ENCODE measurements around the gene ADAMTS3. TPM values are rescaled to one million over a fixed set of nuclear protein-coding genes. Genes with fewer than 3 reads are reported as not detected.

The ADAMTS3 gene
- total and polyA plus RNA-seq, 9 of the 15 experiments (the other 6 are each of a cell fraction or from before 2014, with no cell fraction given), result 4.0 to 18.0 (median 12.1) TPM

GRCh38 chr4:72318421-72319170 lies 250.4 kb downstream of the ADAMTS3 start:
- ChIA-PET CTCF (ENCODE audit: low intra/inter-chr PET ratio) (interaction anchor here (0.6 kb wide), 1 partner anchor 39 kb away, joined by 3 read pairs; no protein-coding TSS in a partner anchor), POLR2A (interaction anchor here (0.6 kb wide), 1 partner anchor 1402 kb away, joined by 4 read pairs; no protein-coding TSS in a partner anchor)
- Histone ChIP-seq H3K9me3 (replicated peaks; ENCODE audit: control insufficient read depth, insufficient read depth, low read depth, low read length) (no peaks in the 10 kb centered on the region), H3K9ac (ENCODE audit: insufficient read depth in 1 of 2, low read depth in 2 of 2, low read length in 2 of 2) (no peak overlapping the region), H3K36me3 (ENCODE audit: control insufficient read depth, insufficient read depth, low read length) (peaks cover 38% of the 10 kb centered on the region; the same call in 2 of the 3 replicates), H3K4me3 (no peak overlapping the region), H4K20me1 (replicated peaks; ENCODE audit: control insufficient read depth, insufficient read depth, low read length) (no peaks in the 10 kb centered on the region), H3K27me3 (ENCODE audit: control insufficient read depth in 2 of 2, insufficient read depth in 2 of 2, low read length in 2 of 2) (no peaks in the 10 kb centered on the region), H3K9me1 (ENCODE audit: control insufficient read depth, insufficient read depth, low read length) (no peaks in the 10 kb centered on the region), H3K79me2 (ENCODE audit: control insufficient read depth, insufficient read depth, low read length) (no peaks in the 10 kb centered on the region), H2AFZ (ENCODE audit: low read depth, low read length) (no peak overlapping the region), H3K4me1 (replicated peaks in 1 of 2; ENCODE audit: control insufficient read depth in 2 of 2, insufficient read depth in 2 of 2, low read length in 2 of 2) (no peaks in the 10 kb centered on the region; a peak in 2 of 5 replicates), H3K4me2 (ENCODE audit: insufficient read depth, low read length) (no peak overlapping the region), H3K27ac (ENCODE audit: extremely low read depth, low read depth, low read length) (no peak overlapping the region)
- no TSS peak for BruUV-seq (replicated peaks)
- no peak for FAIRE-seq
- ATAC-seq, result no peak
- TF ChIP-seq TCFL5 (CRISPR knock-in tag; conservative IDR thresholded peaks at IDR 0.05), result no peak
- intact Hi-C loops (cut with micrococcal nuclease) (no loop called here), in situ Hi-C loops (cut with MboI) (loop anchor here (10.0 kb wide), 1 partner anchor 706 kb away; no protein-coding TSS in a partner anchor)
- WGBS (ENCODE audit: insufficient coverage, low coverage, missing lambda C conversion rate), result 70% methylated on average over 7 of the region's 7 CpGs
- no peak for DNase-seq (ENCODE audit: extremely low read depth in 1 of 4, low spot score in 3 of 4)

- no peak overlapping the region for H3K4me2 ChIP-seq (ENCODE audit: insufficient read depth, low read length)
- ATAC-seq, result no peak
- intact Hi-C loops (cut with micrococcal nuclease) (no loop called here), in situ Hi-C loops (cut with MboI) (loop anchor here (10.0 kb wide), 1 partner anchor 710 kb away; no protein-coding TSS in a partner anchor)
- H3K9ac ChIP-seq (ENCODE audit: insufficient read depth in 1 of 2, low read depth in 2 of 2, low read length in 2 of 2), result no peak overlapping the region
- DNase-seq (ENCODE audit: extremely low read depth in 1 of 4, low spot score in 3 of 4), result no peak
- no peaks in the 10 kb centered on the region for H4K20me1 ChIP-seq (replicated peaks; ENCODE audit: control insufficient read depth, insufficient read depth, low read length)
- no peak overlapping the region for H3K27ac ChIP-seq (ENCODE audit: extremely low read depth, low read depth, low read length)
- H3K79me2 ChIP-seq (ENCODE audit: control insufficient read depth, insufficient read depth, low read length), result no peaks in the 10 kb centered on the region
- H3K27me3 ChIP-seq (ENCODE audit: control insufficient read depth in 2 of 2, insufficient read depth in 2 of 2, low read length in 2 of 2), result no peaks in the 10 kb centered on the region
- TF ChIP-seq NFIC (IDR thresholded peaks at IDR 0.05) (peak; percentile 97), NFIX (CRISPR knock-in tag; IDR thresholded peaks at IDR 0.05; ENCODE audit: low read depth) (peak; percentile 90), SMARCA5 (IDR thresholded peaks at IDR 0.05) (no peak)
- ChIA-PET POLR2A (no interaction called here), CTCF (ENCODE audit: low intra/inter-chr PET ratio) (interaction anchor here (0.6 kb wide), 1 partner anchor 836 kb away, joined by 3 read pairs; no protein-coding TSS in a partner anchor)
- no peaks in the 10 kb centered on the region for H3K9me3 ChIP-seq (replicated peaks; ENCODE audit: control insufficient read depth, insufficient read depth, low read depth, low read length)
- BruUV-seq (replicated peaks), result no TSS peak
- H2AFZ ChIP-seq (ENCODE audit: low read depth, low read length), result no peak overlapping the region
- H3K36me3 ChIP-seq (ENCODE audit: control insufficient read depth, insufficient read depth, low read length), result peaks cover 64% of the 10 kb centered on the region; the same call in 2 of the 3 replicates
- no peaks in the 10 kb centered on the region for H3K4me1 ChIP-seq (replicated peaks in 1 of 2; ENCODE audit: control insufficient read depth in 2 of 2, insufficient read depth in 2 of 2, low read length in 2 of 2)
- no peak for FAIRE-seq
- no peak overlapping the region for H3K4me3 ChIP-seq
- H3K9me1 ChIP-seq (ENCODE audit: control insufficient read depth, insufficient read depth, low read length), result no peaks in the 10 kb centered on the region
These were observed 254.2 kb downstream of the ADAMTS3 start for GRCh38 chr4:72314869-72315268.

All from K562 (cell line).